RWPE1 (cell line): Measurements from ENCODE around the gene ETNK1.
"Not testable (repeated sequence)": the region's sequence is repeated elsewhere in the genome, so short reads cannot be mapped to it uniquely, and the experiment has no call there.

ENCODE experiments used
- CTCF ChIA-PET: fragments of 350-600 bp; sonication (Branson Sonifier 250); formaldehyde crosslinking; extraction: SDS; loops from one replicate; lab custom pipeline; 2021; lab: Yijun Ruan, JAX
- POLR2A ChIA-PET: fragments of 400-600 bp; formaldehyde crosslinking; extraction: SDS; loops from one replicate; lab custom pipeline; 2020; ENCODE audit warnings: antibody characterized with exemption; ENCODE audit not compliant: low non-redundant PET; lab: Yijun Ruan, JAX
- DNase-seq: peaks from one replicate; pipeline ENCODE4 v3.0.0; 2012; ENCODE audit warnings: low spot score
- H3K27ac ChIP-seq: fragments of 450-650 bp; 2 replicates; pipeline ENCODE4 v1.5.1; 2017
- TF ChIP-seq, protein P1 (sequence below): fragments of 450-650 bp; conservative IDR thresholded peaks from 2 replicates; pipeline ENCODE4 v1.5.1; 2017; ENCODE audit warnings: low read depth, mild to moderate bottlenecking

The ETNK1 gene

DNA sequence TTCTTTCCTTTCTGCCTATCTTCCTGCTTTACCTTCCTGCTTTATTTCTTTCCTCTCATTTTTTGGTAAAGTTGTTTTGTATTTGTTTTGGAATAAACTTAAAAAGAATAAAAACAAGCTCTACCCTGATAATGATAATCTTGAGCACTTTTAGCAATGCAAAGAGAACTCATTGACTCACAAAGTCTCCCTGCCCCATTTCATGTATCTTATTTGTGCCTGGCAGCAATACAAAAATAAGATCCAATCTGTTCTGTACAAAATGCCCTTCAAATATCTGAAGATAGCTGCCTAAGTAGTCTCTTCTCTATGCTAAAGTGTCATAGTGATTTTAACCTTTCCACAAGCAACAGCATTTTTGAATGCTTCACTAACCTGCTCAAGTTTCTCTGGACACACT is 31.1 kb upstream of the ETNK1 start:
- ChIA-PET CTCF (no interaction called here), POLR2A (no interaction called here)
- H3K27ac ChIP-seq = no peak overlapping the region
- no peak for DNase-seq
- TF ChIP-seq, protein P1, sequence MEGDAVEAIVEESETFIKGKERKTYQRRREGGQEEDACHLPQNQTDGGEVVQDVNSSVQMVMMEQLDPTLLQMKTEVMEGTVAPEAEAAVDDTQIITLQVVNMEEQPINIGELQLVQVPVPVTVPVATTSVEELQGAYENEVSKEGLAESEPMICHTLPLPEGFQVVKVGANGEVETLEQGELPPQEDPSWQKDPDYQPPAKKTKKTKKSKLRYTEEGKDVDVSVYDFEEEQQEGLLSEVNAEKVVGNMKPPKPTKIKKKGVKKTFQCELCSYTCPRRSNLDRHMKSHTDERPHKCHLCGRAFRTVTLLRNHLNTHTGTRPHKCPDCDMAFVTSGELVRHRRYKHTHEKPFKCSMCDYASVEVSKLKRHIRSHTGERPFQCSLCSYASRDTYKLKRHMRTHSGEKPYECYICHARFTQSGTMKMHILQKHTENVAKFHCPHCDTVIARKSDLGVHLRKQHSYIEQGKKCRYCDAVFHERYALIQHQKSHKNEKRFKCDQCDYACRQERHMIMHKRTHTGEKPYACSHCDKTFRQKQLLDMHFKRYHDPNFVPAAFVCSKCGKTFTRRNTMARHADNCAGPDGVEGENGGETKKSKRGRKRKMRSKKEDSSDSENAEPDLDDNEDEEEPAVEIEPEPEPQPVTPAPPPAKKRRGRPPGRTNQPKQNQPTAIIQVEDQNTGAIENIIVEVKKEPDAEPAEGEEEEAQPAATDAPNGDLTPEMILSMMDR = no peak

DNA sequence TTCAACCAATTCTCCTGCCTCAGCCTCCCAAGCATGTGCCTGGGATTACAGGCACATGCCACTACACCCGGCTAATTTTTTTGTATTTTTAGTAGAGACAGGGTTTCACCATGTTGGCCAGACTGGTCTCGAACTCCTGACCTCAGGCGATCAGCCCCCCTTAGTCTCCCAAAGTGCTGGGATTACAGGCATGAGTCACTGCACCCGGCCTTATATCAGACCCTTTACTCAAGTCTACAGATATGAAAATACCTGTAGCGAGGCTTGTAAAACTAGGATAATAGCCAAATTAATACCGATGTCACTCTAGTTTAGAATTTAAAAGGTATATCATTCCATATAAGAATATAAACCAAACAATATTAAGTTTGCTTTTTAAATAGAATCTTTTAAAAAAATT is 27.4 kb upstream of the ETNK1 start:
- DNase-seq, H3K27ac ChIP-seq, POLR2A ChIA-PET: not testable (repeated sequence)
- CTCF ChIA-PET = interaction anchor here (0.7 kb wide), 1 partner anchor 435 kb away, joined by 3 read pairs; no protein-coding TSS in a partner anchor

DNA sequence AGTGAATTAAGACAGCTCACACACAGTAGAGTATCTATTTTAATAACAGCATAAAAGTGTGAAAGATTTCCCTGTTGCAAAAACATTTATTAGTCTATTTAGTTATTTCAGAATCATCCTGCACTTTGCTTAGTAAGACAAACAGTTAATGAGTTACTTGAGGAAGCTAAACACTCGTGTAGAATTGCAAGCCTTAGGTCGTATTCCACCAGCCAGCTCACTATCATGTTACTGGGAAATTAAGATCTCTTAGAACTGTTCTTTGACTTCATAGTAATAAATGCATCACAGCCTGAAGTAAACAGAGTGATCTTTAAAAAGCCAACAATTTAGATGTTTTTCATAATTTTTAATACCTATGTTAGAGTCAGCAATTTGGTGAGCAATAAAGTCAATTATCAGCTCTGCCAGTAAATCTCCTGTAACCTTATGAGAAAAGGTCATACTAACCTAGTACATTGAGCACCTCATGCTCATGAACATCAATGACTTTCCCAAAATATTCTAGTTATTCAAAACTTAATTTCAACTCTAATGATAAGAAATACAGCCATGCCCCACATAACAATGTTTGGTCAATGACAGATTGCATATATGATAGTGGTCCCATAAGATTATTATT is 26.7 kb upstream of the ETNK1 start:
- POLR2A ChIA-PET = no interaction called here

DNA sequence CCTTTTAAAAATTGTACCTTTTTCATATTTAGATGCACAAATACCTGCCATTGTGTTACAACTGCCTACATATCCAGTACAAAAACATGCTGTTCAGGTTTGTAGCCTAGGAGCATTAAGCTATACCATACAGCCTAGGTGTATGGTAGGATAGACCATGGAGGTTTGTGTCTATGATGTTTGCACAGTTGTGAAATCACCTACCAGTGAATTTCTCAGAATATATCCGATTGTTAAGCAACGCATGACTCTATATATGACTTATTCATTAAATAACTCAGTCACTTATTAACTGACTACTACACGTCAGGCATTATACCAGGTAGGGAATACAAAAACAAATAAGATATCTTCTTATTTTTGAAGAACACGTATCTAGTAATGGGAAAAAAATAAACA is 26.2 kb upstream of the ETNK1 start:
- TF ChIP-seq, protein P1 = no peak
- H3K27ac ChIP-seq = no peak overlapping the region
- ChIA-PET POLR2A (no interaction called here), CTCF (no interaction called here)
- no peak for DNase-seq

More for the DNA sequence above, 26.7 kb upstream of the ETNK1 start:
- TF ChIP-seq, protein P1 = no peak
- CTCF ChIA-PET = no interaction called here
- no peak for DNase-seq
- no peak overlapping the region for H3K27ac ChIP-seq

GRCh38 chr12:22600181-22600580 is 24.8 kb upstream of the ETNK1 start:
- TF ChIP-seq, protein P1 = no peak
- ChIA-PET POLR2A (no interaction called here), CTCF (no interaction called here)
- no peak for DNase-seq
- H3K27ac ChIP-seq = no peak overlapping the region

DNA sequence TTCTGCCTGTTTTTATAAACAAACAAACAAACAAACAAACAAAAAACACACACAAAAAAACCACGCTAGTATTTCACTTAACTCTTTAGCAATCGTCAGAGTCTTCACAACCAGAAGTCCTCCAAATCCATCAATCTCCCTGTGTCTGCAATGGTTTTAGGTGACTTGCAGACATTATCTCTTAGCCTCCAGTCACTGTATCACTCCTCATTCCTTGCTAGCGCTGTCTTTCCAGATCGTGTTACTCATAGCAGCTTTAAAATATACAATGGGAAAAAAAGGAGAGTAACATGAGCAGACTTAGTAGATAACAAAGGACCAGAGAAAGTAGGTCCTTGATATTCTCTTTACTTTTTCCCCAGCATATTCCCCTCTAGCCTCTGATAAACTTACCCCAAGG is 15.5 kb upstream of the ETNK1 start:
- TF ChIP-seq, protein P1 = no peak
- no peak overlapping the region for H3K27ac ChIP-seq
- DNase-seq = no peak
- ChIA-PET POLR2A (no interaction called here), CTCF (no interaction called here)

DNA sequence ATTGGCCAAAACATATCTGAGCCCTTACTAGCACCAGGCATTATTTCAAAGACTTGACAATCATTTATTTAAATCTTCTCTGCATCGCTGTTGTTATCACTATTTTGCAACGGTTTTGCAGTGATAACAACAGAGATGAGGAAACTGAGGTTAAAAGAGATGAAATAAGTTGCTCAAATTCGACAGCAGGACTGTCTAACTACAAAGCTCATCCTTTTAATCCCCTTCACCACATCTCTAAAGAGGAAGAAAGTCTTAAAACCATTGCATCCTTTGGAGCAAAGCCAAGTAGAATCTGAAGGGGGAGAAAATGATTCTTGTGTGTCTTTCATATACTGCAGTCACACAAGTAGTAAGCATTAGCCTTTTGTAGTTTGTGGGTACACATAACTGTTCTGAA is 14.8 kb upstream of the ETNK1 start:
- POLR2A ChIA-PET = no interaction called here
- CTCF ChIA-PET = no interaction called here
- H3K27ac ChIP-seq = no peak overlapping the region
- TF ChIP-seq, protein P1 = no peak
- DNase-seq = no peak

- DNase-seq, POLR2A ChIA-PET, H3K27ac ChIP-seq: not testable (repeated sequence)
- CTCF ChIA-PET = interaction anchor here (1.4 kb wide), 1 partner anchor 66 kb away, joined by 4 read pairs; no protein-coding TSS in a partner anchor
Observed at GRCh38 chr12:22612822-22613221, 12.1 kb upstream of the ETNK1 start.
